HG03066 (cell line): ENCODE data around the gene OBSCN.
"Not testable (repeated sequence)": the region's sequence is repeated elsewhere in the genome, so short reads cannot be mapped to it uniquely, and the experiment has no call there.

ENCODE experiments used
- ATAC-seq: cut with Tn5 transposase; IDR thresholded peaks from one replicate; pipeline ENCODE4 v1.9.1; 2021; ENCODE audit warnings: low read depth; ENCODE audit not compliant: unreplicated experiment

OBSCN gene

GRCh38 chr1:228169345-228169744 is 38.5 kb upstream of the OBSCN start:
- no peak for ATAC-seq

- ATAC-seq, result no peak
These were observed 37.2 kb upstream of the OBSCN start for GRCh38 chr1:228170666-228171065.

GRCh38 chr1:228171221-228171891 is 36.5 kb upstream of the OBSCN start:
- ATAC-seq, result no peak

- ATAC-seq, result no peak
These were observed 35.0 kb upstream of the OBSCN start for GRCh38 chr1:228172591-228173527.

- not testable (repeated sequence) for ATAC-seq
These were observed 34.0 kb upstream of the OBSCN start for GRCh38 chr1:228173528-228174481.

- ATAC-seq, result no peak
These were observed 33.1 kb upstream of the OBSCN start for GRCh38 chr1:228174482-228175315.

- no peak for ATAC-seq
These were observed 32.4 kb upstream of the OBSCN start for GRCh38 chr1:228175316-228176023.

- no peak for ATAC-seq
These were observed 31.8 kb upstream of the OBSCN start for GRCh38 chr1:228176024-228176395.

- no peak for ATAC-seq
These were observed 31.2 kb upstream of the OBSCN start for GRCh38 chr1:228176461-228177182.

GRCh38 chr1:228177183-228177475 is 30.7 kb upstream of the OBSCN start:
- no peak for ATAC-seq

GRCh38 chr1:228177721-228178710 is 29.8 kb upstream of the OBSCN start:
- ATAC-seq, result no peak

GRCh38 chr1:228178737-228179684 is 28.8 kb upstream of the OBSCN start:
- ATAC-seq, result no peak

- no peak for ATAC-seq
These were observed 27.4 kb upstream of the OBSCN start for GRCh38 chr1:228180271-228180958.

GRCh38 chr1:228180959-228181644 is 26.7 kb upstream of the OBSCN start:
- no peak for ATAC-seq

GRCh38 chr1:228181645-228182034 is 26.2 kb upstream of the OBSCN start:
- ATAC-seq, result no peak
